K562 (cell line): Measurements from ENCODE around the gene PIK3R2. TPM values are rescaled to one million over a fixed set of nuclear protein-coding genes. Genes with fewer than 3 reads are reported as not detected.
A peak's percentile ranks its signal among the peaks of the same experiment; 100 is the strongest.

Experiments used
- BMI1 ChIP-seq: fragments of 150-350 bp; IDR thresholded peaks from 2 replicates; pipeline ENCODE4 v1.6.1; 2014; ENCODE audit warnings: low read length
- CBFA2T3 ChIP-seq: fragments of 450-650 bp; IDR thresholded peaks from 2 replicates; pipeline ENCODE4 v1.6.1; 2017
- E2F3 ChIP-seq: fragments of 250-450 bp; sonication (Bioruptor Pico); IDR thresholded peaks from 2 replicates; pipeline ENCODE4 v1.4.0; 2020; ENCODE audit warnings: mild to moderate bottlenecking
- ELF2 ChIP-seq: fragments of 250-450 bp; sonication (Bioruptor Pico); IDR thresholded peaks from 2 replicates; pipeline ENCODE4 v1.5.0; 2021; ENCODE audit warnings: mild to moderate bottlenecking
- EP300 ChIP-seq: IDR thresholded peaks from 2 replicates; pipeline ENCODE4 v1.6.1; 2012; ENCODE audit warnings: low read length, improper control_type of control experiment
- FOS ChIP-seq: IDR thresholded peaks from 3 replicates; pipeline ENCODE4 v1.6.1; 2011; ENCODE audit not compliant: insufficient read length; ENCODE audit errors: extremely low read depth
- MYNN ChIP-seq, 2 experiments: sonication (generic); formaldehyde crosslinking in 1 of 2; IDR thresholded peaks; 2 replicates each; pipeline versions ENCODE4 v1.5.0 to v1.6.1; 2016 to 2020; ENCODE audit warnings: antibody characterized with exemption in 1 of 2, missing genetic modification reagents in 1 of 2
- NFRKB ChIP-seq: fragments of 450-650 bp; IDR thresholded peaks from 2 replicates; pipeline ENCODE4 v1.6.1; 2016; ENCODE audit warnings: low read depth
- PHF21A ChIP-seq: fragments of 450-650 bp; IDR thresholded peaks from 2 replicates; pipeline ENCODE4 v1.6.1; 2017; ENCODE audit warnings: low read depth, borderline replicate concordance
- RBM17 ChIP-seq: fragments of 200-400 bp; formaldehyde crosslinking; IDR thresholded peaks from 2 replicates; pipeline ENCODE4 v1.6.1; 2017; ENCODE audit warnings: low read depth, mild to moderate bottlenecking, low read length, borderline replicate concordance
- SLC30A9 ChIP-seq: fragments of 250-450 bp; sonication (Bioruptor Pico); IDR thresholded peaks from 2 replicates; pipeline ENCODE4 v1.8.0; 2022; ENCODE audit warnings: mild to moderate bottlenecking, moderate library complexity
- SP1 ChIP-seq: sonication (generic); formaldehyde crosslinking; IDR thresholded peaks from 2 replicates; pipeline ENCODE4 v1.8.1; 2022; ENCODE audit warnings: mild to moderate bottlenecking, missing genetic modification reagents
- TAF7 ChIP-seq: fragments of 450-650 bp; IDR thresholded peaks from 2 replicates; pipeline ENCODE4 v1.6.1; 2016; ENCODE audit warnings: missing genetic modification characterization, missing compliant biosample characterization
- TARDBP ChIP-seq: fragments of 450-650 bp; IDR thresholded peaks from 2 replicates; pipeline ENCODE4 v1.6.1; 2016
- TCF7L2 ChIP-seq: fragments of 150-350 bp; IDR thresholded peaks from 2 replicates; pipeline ENCODE4 v1.6.1; 2016; ENCODE audit warnings: low read depth, mild to moderate bottlenecking, low read length, moderate library complexity
- THRA ChIP-seq: fragments of 450-650 bp; IDR thresholded peaks from 2 replicates; pipeline ENCODE4 v1.6.1; 2017; ENCODE audit warnings: mild to moderate bottlenecking, moderate library complexity
- ZNF232 ChIP-seq: sonication (generic); formaldehyde crosslinking; IDR thresholded peaks from 2 replicates; pipeline ENCODE4 v1.8.0; 2022; ENCODE audit warnings: mild to moderate bottlenecking, missing genetic modification reagents
- ZNF318 ChIP-seq, 2 experiments: fragments of 450-650 bp; IDR thresholded peaks; 2 replicates each; pipeline ENCODE4 v1.6.1; 2016; ENCODE audit warnings: mild to moderate bottlenecking in 2 of 2, borderline replicate concordance in 1 of 2, low read depth in 1 of 2, moderate library complexity in 1 of 2
- ZNF57 ChIP-seq: fragments of 450-650 bp; formaldehyde crosslinking; IDR thresholded peaks from 2 replicates; pipeline ENCODE4 v1.4.0; 2020; ENCODE audit warnings: mild to moderate bottlenecking, moderate library complexity
- polyA plus RNA-seq, 8 experiments: library from polyadenylated mRNA; depleted of rRNA in 4 of 8; stranded (reverse) in 5 of 8; unstranded in 3 of 8; fragments of >200 nt; fragmentation: Nextera tagmentation in 2 of 8; fragmentation: Illumina TruSeq in 1 of 8; extraction: Ambion mirVana in 2 of 8; extraction: Trizol in 1 of 8; gene quantifications; 2 replicates each; pipeline versions ENCODE4 v1.2.1 to v1.2.3, GENCODE V29; 2011 to 2014; ENCODE audit warnings: inconsistent platforms in 1 of 8, missing spikeins in 1 of 8
- total RNA-seq, 7 experiments: library from RNA; depleted of rRNA in 6 of 7; stranded (reverse); fragments of >200 nt in 6 of 7; fragmentation: Illumina TruSeq in 2 of 7; extraction: Trizol in 2 of 7; gene quantifications; 2 replicates each; pipeline versions ENCODE4 v1.2.1 to v1.2.3, GENCODE V29; 2011 to 2021; ENCODE audit warnings: low replicate concordance in 1 of 7
- TF ChIP-seq, protein P1 (sequence below), 2 experiments: fragments of 450-650 bp in 1 of 2; sonication (generic) in 1 of 2; formaldehyde crosslinking in 1 of 2; IDR thresholded peaks in 1 of 2; conservative IDR thresholded peaks in 1 of 2; 2 replicates each; pipeline versions ENCODE4 v1.6.1 to v1.8.1; 2016 to 2023; ENCODE audit warnings: mild to moderate bottlenecking in 2 of 2, moderate library complexity in 2 of 2, inconsistent platforms in 1 of 2, missing genetic modification reagents in 1 of 2

The PIK3R2 gene
- total and polyA plus RNA-seq, 9 of the 15 experiments (the other 6 are each of a cell fraction or from before 2014, with no cell fraction given): 0.39 to 37.9 (median 5.3) TPM

GRCh38 chr19:18152442-18152816 is 534 bp upstream of the PIK3R2 start (continued):
- no peak for TF ChIP-seq RBM17
- TF ChIP-seq NFRKB: no peak
- TF ChIP-seq FOS: no peak
- TF ChIP-seq ZNF57 (CRISPR knock-in tag): no peak
- TF ChIP-seq TAF7 (tag): no peak
- TF ChIP-seq SP1 (CRISPR knock-in tag): peak; percentile 90
- TF ChIP-seq SLC30A9 (CRISPR knock-in tag): no peak
- no peak for TF ChIP-seq E2F3 (CRISPR knock-in tag)
- TF ChIP-seq PHF21A: no peak
- TF ChIP-seq TCF7L2: no peak
- TF ChIP-seq EP300: no peak
- no peak for TF ChIP-seq MYNN (IDR thresholded peaks at IDR 0.05)
- no peak for TF ChIP-seq MYNN (CRISPR knock-in tag; IDR thresholded peaks at IDR 0.05)
- peak; percentile 96 for TF ChIP-seq BMI1
- TF ChIP-seq, protein P1, sequence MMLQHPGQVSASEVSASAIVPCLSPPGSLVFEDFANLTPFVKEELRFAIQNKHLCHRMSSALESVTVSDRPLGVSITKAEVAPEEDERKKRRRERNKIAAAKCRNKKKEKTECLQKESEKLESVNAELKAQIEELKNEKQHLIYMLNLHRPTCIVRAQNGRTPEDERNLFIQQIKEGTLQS (IDR thresholded peaks at IDR 0.05): no peak
- TF ChIP-seq, protein P1 (CRISPR knock-in tag; conservative IDR thresholded peaks at IDR 0.05): 0 out of 2 replicates have a peak, but pooled peaks have one; percentile 59
- no peak for TF ChIP-seq THRA
- no peak for TF ChIP-seq CBFA2T3
- peak; percentile 83 for TF ChIP-seq ELF2 (CRISPR knock-in tag)
- no peak; a peak in 1 of 4 replicates for TF ChIP-seq ZNF318 (IDR thresholded peaks at IDR 0.05; ENCODE audit: borderline replicate concordance in 1 of 2, low read depth in 1 of 2)
- no peak for TF ChIP-seq ZNF232
- TF ChIP-seq TARDBP: 0 out of 2 replicates have a peak, but pooled peaks have one; percentile 50
